Neural cell (in vitro differentiated cells): ENCODE measurements around the gene HMCN2. TPM values are rescaled to one million over a fixed set of nuclear protein-coding genes. Genes with fewer than 3 reads are reported as not detected.

Experiments
- H2AFZ ChIP-seq: fragments of 200-600, 300-800 bp; sonication (generic), shearing (Covaris generic); 2 replicates; pipeline ENCODE4 v1.6.0; 2014; ENCODE audit warnings: low read depth, mild to moderate bottlenecking, antibody characterized with exemption, low read length, moderate library complexity
- H3F3A ChIP-seq: fragments of 200-600 bp; shearing (Covaris generic); 2 replicates; pipeline ENCODE4 v1.6.1; 2016; ENCODE audit warnings: mild to moderate bottlenecking, moderate library complexity, mixed read lengths, antibody characterized with exemption, low read length; ENCODE audit not compliant: insufficient read depth, poor library complexity, severe bottlenecking
- H3K27ac ChIP-seq: fragments of 200-600, 300-800 bp; sonication (generic), shearing (Covaris generic); 2 replicates; pipeline ENCODE4 v1.5.1; 2014; ENCODE audit warnings: mild to moderate bottlenecking, low read length, moderate library complexity
- H3K27me3 ChIP-seq: fragments of 300-800, 200-600 bp; sonication (generic), shearing (Covaris generic); 2 replicates; pipeline ENCODE4 v1.6.0; 2014; ENCODE audit warnings: mild to moderate bottlenecking, low read depth, low read length, moderate library complexity; ENCODE audit not compliant: insufficient read depth
- H3K36me3 ChIP-seq: fragments of 300-800, 200-600 bp; sonication (generic), shearing (Covaris generic); 2 replicates; pipeline ENCODE4 v1.5.1; 2014; ENCODE audit warnings: mild to moderate bottlenecking, antibody characterized with exemption, low read length, moderate library complexity; ENCODE audit not compliant: insufficient read depth
- H3K4me2 ChIP-seq: fragments of 300-800, 200-600 bp; sonication (generic), shearing (Covaris generic); 2 replicates; pipeline ENCODE4 v1.6.0; 2014; ENCODE audit warnings: mild to moderate bottlenecking, low read length
- H3K4me3 ChIP-seq: fragments of 300-800, 200-600 bp; sonication (generic), shearing (Covaris generic); 2 replicates; pipeline ENCODE4 v1.5.1; 2014; ENCODE audit warnings: mild to moderate bottlenecking, low read length, moderate library complexity
- H3K79me2 ChIP-seq: fragments of 200-600 bp; shearing (Covaris generic); replicated peaks from 2 replicates; pipeline ENCODE4 v1.6.0; 2014; ENCODE audit warnings: mild to moderate bottlenecking, low read length, moderate library complexity; ENCODE audit not compliant: insufficient read depth
- H3K9ac ChIP-seq: fragments of 300-800, 200-600 bp; sonication (generic), shearing (Covaris generic); 2 replicates; pipeline ENCODE4 v1.6.1; 2016; ENCODE audit warnings: mild to moderate bottlenecking, low read length, mixed read lengths
- H3K9me2 ChIP-seq: fragments of 200-600 bp; shearing (Covaris generic); 2 replicates; pipeline ENCODE4 v1.6.1; 2016; ENCODE audit warnings: mild to moderate bottlenecking, low read length, mixed read lengths; ENCODE audit not compliant: insufficient read depth
- H3K9me3 ChIP-seq: fragments of 200-600, 300-800 bp; sonication (generic), shearing (Covaris generic); 2 replicates; pipeline ENCODE4 v1.6.1; 2016; ENCODE audit warnings: mild to moderate bottlenecking, mixed run types, low read length, moderate library complexity, mixed read lengths
- H4K20me1 ChIP-seq: fragments of 200-600 bp; shearing (Covaris generic); 2 replicates; pipeline ENCODE4 v1.6.1; 2016; ENCODE audit warnings: mild to moderate bottlenecking, mixed run types; ENCODE audit not compliant: insufficient read depth
- CTCF ChIP-seq: fragments of 450-650 bp; IDR thresholded peaks from 2 replicates; pipeline ENCODE4 v1.5.1; 2014; ENCODE audit warnings: antibody characterized with exemption, mild to moderate bottlenecking, moderate library complexity; ENCODE audit not compliant: poor library complexity, severe bottlenecking
- EP300 ChIP-seq: fragments of 450-650 bp; conservative IDR thresholded peaks from 2 replicates; pipeline ENCODE4 v1.6.1; 2014; ENCODE audit warnings: antibody characterized with exemption, mild to moderate bottlenecking, moderate library complexity; ENCODE audit not compliant: poor library complexity, severe bottlenecking
- EZH2 ChIP-seq: fragments of 200-600, 300-800 bp; shearing (Covaris generic), sonication (generic); IDR thresholded peaks from 2 replicates; pipeline ENCODE4 v1.6.1; 2014; ENCODE audit warnings: antibody characterized with exemption, low read length, borderline replicate concordance, mild to moderate bottlenecking; ENCODE audit not compliant: insufficient read depth, poor library complexity, severe bottlenecking
- MXI1 ChIP-seq: fragments of 450-650 bp; conservative IDR thresholded peaks from 2 replicates; pipeline ENCODE4 v1.6.1; 2014; ENCODE audit warnings: antibody characterized with exemption, mild to moderate bottlenecking; ENCODE audit not compliant: poor library complexity, severe bottlenecking
- RAD21 ChIP-seq: fragments of 450-650 bp; conservative IDR thresholded peaks from 2 replicates; pipeline ENCODE4 v1.6.1; 2014; ENCODE audit warnings: antibody characterized with exemption, mild to moderate bottlenecking, moderate library complexity
- TAF1 ChIP-seq: IDR thresholded peaks from 2 replicates; pipeline ENCODE4 v1.6.1; 2012; ENCODE audit warnings: low read depth
- polyA plus RNA-seq: library from polyadenylated mRNA; depleted of rRNA; stranded (reverse); fragments of >200 nt; gene quantifications from 2 replicates; pipeline ENCODE4 v1.2.3, GENCODE V29; 2014
- small RNA-seq, 3 experiments: library from RNA; depleted of rRNA; stranded (forward); fragments of <200 nt; gene quantifications; one replicate each; pipeline ENCODE3, GENCODE V24; 2012
- TF ChIP-seq, protein P1 (sequence below): IDR thresholded peaks from 2 replicates; pipeline ENCODE4 v1.6.1; 2012; ENCODE audit warnings: borderline replicate concordance

Gene HMCN2
- polyA plus RNA-seq, 1 donor from 2014 or later, result 1.7 TPM

DNA sequence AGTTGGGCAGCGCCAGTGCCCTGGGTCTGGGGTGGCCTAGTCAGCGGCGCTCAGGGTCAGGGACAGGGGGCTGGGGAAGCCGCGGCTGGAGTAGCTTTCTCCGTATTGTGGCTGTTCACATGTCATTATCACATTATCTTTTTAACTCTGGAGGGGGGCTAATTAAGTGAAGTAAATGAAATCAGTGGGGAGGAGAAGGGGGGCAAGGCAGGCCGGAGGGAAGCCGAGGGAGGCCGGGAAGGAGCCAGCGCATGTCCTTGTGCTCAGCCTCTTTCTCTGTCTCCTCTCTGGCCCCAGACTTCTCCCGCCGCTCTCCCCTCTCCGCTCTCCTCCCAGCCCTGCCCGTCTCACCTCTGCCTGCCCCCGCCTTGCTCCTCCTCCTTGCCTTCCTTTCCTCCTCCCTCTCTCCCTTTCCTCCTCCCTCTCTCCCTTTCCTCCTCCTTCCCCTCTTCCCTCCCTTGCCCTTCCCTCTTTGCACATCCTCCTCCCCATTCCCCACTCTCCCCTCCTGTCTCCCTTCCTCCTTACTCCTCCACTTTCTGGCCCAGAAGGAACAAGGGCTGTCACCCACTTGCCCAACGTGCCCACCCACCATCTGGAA, 217.9 kb downstream of the HMCN2 start:
- peaks cover 26% of the 10 kb centered on the region for H3K27me3 ChIP-seq
- peak overlapping the region; percentile 44 for H3K4me3 ChIP-seq

More for the DNA sequence above, 217.9 kb downstream of the HMCN2 start:
- Histone ChIP-seq H3K79me2 (no peaks in the 10 kb centered on the region), H2AFZ (no peak overlapping the region), H3K4me2 (no peak overlapping the region), H3K36me3 (no peaks in the 10 kb centered on the region), H4K20me1 (no peaks in the 10 kb centered on the region), H3F3A (peaks cover 8% of the 10 kb centered on the region), H3K9me3 (no peaks in the 10 kb centered on the region), H3K27ac (no peak overlapping the region), H3K9me2 (no peaks in the 10 kb centered on the region), H3K9ac (no peak overlapping the region)
- TF ChIP-seq TAF1, result no peak
- TF ChIP-seq, protein P1, sequence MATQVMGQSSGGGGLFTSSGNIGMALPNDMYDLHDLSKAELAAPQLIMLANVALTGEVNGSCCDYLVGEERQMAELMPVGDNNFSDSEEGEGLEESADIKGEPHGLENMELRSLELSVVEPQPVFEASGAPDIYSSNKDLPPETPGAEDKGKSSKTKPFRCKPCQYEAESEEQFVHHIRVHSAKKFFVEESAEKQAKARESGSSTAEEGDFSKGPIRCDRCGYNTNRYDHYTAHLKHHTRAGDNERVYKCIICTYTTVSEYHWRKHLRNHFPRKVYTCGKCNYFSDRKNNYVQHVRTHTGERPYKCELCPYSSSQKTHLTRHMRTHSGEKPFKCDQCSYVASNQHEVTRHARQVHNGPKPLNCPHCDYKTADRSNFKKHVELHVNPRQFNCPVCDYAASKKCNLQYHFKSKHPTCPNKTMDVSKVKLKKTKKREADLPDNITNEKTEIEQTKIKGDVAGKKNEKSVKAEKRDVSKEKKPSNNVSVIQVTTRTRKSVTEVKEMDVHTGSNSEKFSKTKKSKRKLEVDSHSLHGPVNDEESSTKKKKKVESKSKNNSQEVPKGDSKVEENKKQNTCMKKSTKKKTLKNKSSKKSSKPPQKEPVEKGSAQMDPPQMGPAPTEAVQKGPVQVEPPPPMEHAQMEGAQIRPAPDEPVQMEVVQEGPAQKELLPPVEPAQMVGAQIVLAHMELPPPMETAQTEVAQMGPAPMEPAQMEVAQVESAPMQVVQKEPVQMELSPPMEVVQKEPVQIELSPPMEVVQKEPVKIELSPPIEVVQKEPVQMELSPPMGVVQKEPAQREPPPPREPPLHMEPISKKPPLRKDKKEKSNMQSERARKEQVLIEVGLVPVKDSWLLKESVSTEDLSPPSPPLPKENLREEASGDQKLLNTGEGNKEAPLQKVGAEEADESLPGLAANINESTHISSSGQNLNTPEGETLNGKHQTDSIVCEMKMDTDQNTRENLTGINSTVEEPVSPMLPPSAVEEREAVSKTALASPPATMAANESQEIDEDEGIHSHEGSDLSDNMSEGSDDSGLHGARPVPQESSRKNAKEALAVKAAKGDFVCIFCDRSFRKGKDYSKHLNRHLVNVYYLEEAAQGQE, result no peak
- TF ChIP-seq CTCF, result no peak
- no peak for TF ChIP-seq MXI1
- TF ChIP-seq RAD21, result no peak
- no peak for TF ChIP-seq EZH2
- no peak for TF ChIP-seq EP300

Small RNAs within 50 kb of the gene (small RNA-seq; reads per million reads assigned to genes)
- 0.03 to 0.23 (median 0.16) reads per million in 3 experiments for gene RN7SL665P

Other genes starting within 250 kb of the HMCN2 start
- gene FNBP1, start 222.6 kb upstream of the HMCN2 start, polyA plus RNA-seq, result 14.2 and 16.6 TPM in 2 replicates
- 21.5 and 28.6 TPM in 2 replicates for gene GPR107, start 211.9 kb upstream of the HMCN2 start, polyA plus RNA-seq
- gene NCS1, start 93.4 kb upstream of the HMCN2 start, polyA plus RNA-seq, result 73.3 and 82.1 TPM in 2 replicates
- 0.80 and 2.6 TPM in 2 replicates for gene ASS1, start 179.2 kb downstream of the HMCN2 start, polyA plus RNA-seq